Ascending aorta (tissue), 2 donors: ENCODE results near the gene ACTA2. TPM values are rescaled to one million over a fixed set of nuclear protein-coding genes. Genes with fewer than 3 reads are reported as not detected.

Source experiments
- DNase-seq, 2 donors: peaks; one replicate each; pipeline ENCODE4 v3.0.0-alpha.2; 2019; ENCODE audit warnings: low spot score in 2 of 2
- H3K27ac ChIP-seq, 2 donors: fragments of 200-600 bp; sonication (generic); one replicate each; pipeline ENCODE4 v1.5.1; 2016 to 2017; ENCODE audit warnings: mild to moderate bottlenecking in 1 of 2
- H3K27me3 ChIP-seq: fragments of 200-600 bp; sonication (generic); one replicate; pipeline ENCODE4 v1.5.1; 2017
- H3K36me3 ChIP-seq, 2 donors: fragments of 200-600 bp; sonication (generic); one replicate each; pipeline ENCODE4 v1.5.1; 2016
- H3K4me1 ChIP-seq, 2 donors: fragments of 200-600 bp; sonication (generic); one replicate each; pipeline ENCODE4 v1.5.1; 2016 to 2017; ENCODE audit warnings: mild to moderate bottlenecking in 1 of 2
- H3K4me3 ChIP-seq, 2 donors: fragments of 200-600 bp; sonication (generic); one replicate each; pipeline ENCODE4 v1.5.1; 2016 to 2017; ENCODE audit warnings: mild to moderate bottlenecking in 1 of 2
- H3K9me3 ChIP-seq, 2 donors: fragments of 200-600 bp; sonication (generic); one replicate each; pipeline ENCODE4 v1.5.1; 2016
- intact Hi-C: fragments of 100-400 bp; cut with DNase I; formaldehyde crosslinking; loops from one replicate; pipeline ENCODE4 v1.15.1; 2023
- total RNA-seq: library from RNA; depleted of rRNA; stranded (reverse); fragments of >200 nt; gene quantifications from one replicate; pipeline ENCODE4 v1.1.0, GENCODE V29; 2016
- TF ChIP-seq, protein P1 (sequence below), 3 experiments: fragments of 200-600 bp in 2 of 3; fragments of 450-650 bp in 1 of 3; sonication (generic) in 2 of 3; IDR thresholded peaks; one replicate each; pipeline ENCODE4 v1.5.1; 2016 to 2019; ENCODE audit warnings: antibody characterized with exemption in 3 of 3, mild to moderate bottlenecking in 1 of 3, moderate library complexity in 1 of 3

Gene ACTA2
- total RNA-seq, 1 donor from 2014 or later, result 5,316 TPM

DNA sequence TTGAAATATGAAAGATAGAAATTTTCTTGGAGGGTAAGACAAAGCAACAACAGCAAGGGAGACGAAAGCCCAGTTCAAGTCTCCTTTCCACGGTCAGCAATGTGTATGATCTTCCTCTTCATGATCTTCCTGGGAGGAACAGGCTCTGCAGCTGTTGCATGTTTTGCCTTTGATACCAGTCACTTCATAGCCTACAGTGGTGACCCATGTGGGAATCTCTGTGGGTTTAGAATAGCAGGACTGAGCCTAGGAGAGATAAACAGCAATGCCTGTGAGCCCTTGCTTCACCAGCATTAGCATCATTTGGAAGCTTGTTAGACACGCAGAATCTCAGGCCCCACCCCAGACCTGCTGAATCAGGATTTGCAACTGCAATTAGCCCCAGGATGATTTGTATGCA is 40.7 kb downstream of the ACTA2 start:
- Histone ChIP-seq H3K4me3 (no peak overlapping the region), H3K27me3 (no peaks in the 10 kb centered on the region), H3K27ac (no peak overlapping the region), H3K4me1 (no peaks in the 10 kb centered on the region), H3K9me3 (no peaks in the 10 kb centered on the region), H3K36me3 (no peaks in the 10 kb centered on the region)
- DNase-seq, result no peak
- intact Hi-C loops, result no loop called here
- TF ChIP-seq, protein P1, sequence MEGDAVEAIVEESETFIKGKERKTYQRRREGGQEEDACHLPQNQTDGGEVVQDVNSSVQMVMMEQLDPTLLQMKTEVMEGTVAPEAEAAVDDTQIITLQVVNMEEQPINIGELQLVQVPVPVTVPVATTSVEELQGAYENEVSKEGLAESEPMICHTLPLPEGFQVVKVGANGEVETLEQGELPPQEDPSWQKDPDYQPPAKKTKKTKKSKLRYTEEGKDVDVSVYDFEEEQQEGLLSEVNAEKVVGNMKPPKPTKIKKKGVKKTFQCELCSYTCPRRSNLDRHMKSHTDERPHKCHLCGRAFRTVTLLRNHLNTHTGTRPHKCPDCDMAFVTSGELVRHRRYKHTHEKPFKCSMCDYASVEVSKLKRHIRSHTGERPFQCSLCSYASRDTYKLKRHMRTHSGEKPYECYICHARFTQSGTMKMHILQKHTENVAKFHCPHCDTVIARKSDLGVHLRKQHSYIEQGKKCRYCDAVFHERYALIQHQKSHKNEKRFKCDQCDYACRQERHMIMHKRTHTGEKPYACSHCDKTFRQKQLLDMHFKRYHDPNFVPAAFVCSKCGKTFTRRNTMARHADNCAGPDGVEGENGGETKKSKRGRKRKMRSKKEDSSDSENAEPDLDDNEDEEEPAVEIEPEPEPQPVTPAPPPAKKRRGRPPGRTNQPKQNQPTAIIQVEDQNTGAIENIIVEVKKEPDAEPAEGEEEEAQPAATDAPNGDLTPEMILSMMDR (IDR thresholded peaks at IDR 0.05), result no peak

DNA sequence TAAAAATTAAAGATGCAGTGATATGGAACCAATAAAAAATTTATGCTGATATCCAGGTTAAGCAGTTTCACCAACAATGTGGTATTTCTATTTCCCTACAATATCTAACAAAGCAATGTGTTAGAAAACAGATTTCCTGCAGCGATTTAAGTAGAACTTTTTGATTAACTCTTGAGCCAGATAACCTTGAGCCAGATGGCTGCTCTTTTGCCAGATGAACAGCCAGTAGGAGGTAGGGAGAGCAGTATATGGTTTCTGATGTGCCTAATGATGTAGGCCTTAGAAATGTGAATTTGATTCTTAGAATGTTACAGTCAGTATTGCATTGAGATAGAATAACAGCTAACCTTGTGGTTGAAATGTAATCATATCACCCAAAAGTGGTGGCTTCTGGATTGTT is 41.5 kb downstream of the ACTA2 start:
- no peaks in the 10 kb centered on the region for H3K4me1 ChIP-seq
- H3K4me3 ChIP-seq, result no peak overlapping the region
- TF ChIP-seq, protein P1 (IDR thresholded peaks at IDR 0.05), result no peak
- DNase-seq, result no peak
- H3K9me3 ChIP-seq, result no peaks in the 10 kb centered on the region
- intact Hi-C loops, result no loop called here
- no peak overlapping the region for H3K27ac ChIP-seq
- H3K27me3 ChIP-seq, result no peaks in the 10 kb centered on the region
- H3K36me3 ChIP-seq, result no peaks in the 10 kb centered on the region

DNA sequence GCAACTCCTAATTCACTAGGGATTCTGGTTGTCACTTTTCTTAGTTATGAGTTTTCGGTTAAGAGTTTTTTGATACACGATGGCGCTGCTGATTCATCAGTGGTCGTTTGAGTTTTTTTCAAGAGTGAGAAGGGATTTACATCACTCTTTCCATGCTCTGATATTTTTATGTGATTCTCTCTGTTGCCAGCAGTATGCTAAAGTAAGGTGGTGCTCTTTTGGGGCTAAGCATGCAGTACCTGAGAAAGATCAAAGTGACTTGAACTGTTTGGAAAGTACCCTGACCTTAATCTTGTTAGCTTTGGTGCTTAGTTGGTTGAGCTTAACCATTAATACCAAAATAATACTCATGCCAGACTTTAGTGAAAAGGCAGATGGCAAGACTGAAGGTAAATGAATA is 44.4 kb downstream of the ACTA2 start:
- Histone ChIP-seq H3K27me3 (no peaks in the 10 kb centered on the region), H3K4me1 (no peaks in the 10 kb centered on the region), H3K9me3 (no peaks in the 10 kb centered on the region), H3K27ac (no peak overlapping the region), H3K36me3 (no peaks in the 10 kb centered on the region), H3K4me3 (no peak overlapping the region)
- DNase-seq, result no peak
- intact Hi-C loops, result no loop called here
- TF ChIP-seq, protein P1 (IDR thresholded peaks at IDR 0.05), result no peak

DNA sequence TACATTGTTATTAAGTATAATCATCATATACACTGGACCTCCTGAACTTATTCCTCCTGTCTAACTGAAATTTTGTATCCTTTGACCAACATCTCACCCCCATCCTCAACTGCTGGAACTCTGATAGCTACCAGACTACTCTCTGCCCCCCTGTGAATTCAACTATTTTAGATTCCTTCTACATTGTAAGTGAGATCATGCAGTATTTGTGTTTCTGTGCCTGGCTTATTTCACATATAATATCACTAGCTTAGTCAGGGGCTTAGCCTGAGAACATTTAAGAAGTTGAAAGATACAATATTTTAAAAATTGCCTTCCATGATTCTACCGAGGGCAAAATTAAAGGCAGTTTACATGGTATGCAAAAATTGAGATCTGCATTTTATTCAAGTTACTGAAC is 45.7 kb downstream of the ACTA2 start:
- Histone ChIP-seq H3K36me3 (no peaks in the 10 kb centered on the region), H3K27me3 (no peaks in the 10 kb centered on the region), H3K4me3 (no peak overlapping the region), H3K9me3 (no peaks in the 10 kb centered on the region), H3K4me1 (no peaks in the 10 kb centered on the region), H3K27ac (no peak overlapping the region)
- intact Hi-C loops, result no loop called here
- TF ChIP-seq, protein P1 (IDR thresholded peaks at IDR 0.05), result no peak
- no peak for DNase-seq

DNA sequence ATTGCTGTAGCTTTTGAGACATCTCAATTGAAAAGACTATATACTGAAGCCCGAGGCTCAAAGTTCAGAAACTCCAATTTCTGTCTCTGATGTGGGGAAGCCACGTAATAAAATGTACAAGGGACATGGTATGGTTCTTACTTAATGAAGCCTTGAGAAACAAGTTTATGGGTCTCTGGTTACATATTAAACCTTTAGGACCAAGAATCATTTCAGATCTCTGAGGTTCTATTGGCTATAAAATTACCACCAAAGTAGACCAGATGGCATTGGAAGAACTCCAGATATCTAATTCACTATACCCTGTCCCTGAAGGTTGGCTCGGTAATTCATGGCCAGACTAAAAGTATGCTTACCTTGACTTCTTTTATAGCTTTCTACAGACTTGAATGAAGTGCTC is 48.9 kb downstream of the ACTA2 start:
- intact Hi-C loops, result no loop called here

More for the DNA sequence above, 48.9 kb downstream of the ACTA2 start:
- Histone ChIP-seq H3K27ac (no peak overlapping the region), H3K4me1 (no peaks in the 10 kb centered on the region), H3K36me3 (no peaks in the 10 kb centered on the region), H3K27me3 (no peaks in the 10 kb centered on the region), H3K9me3 (no peaks in the 10 kb centered on the region), H3K4me3 (no peak overlapping the region)
- no peak for DNase-seq
- TF ChIP-seq, protein P1 (IDR thresholded peaks at IDR 0.05), result no peak
